AG04450 (cell line): Measurements from ENCODE around the gene ERC1. TPM values are rescaled to one million over a fixed set of nuclear protein-coding genes. Genes with fewer than 3 reads are reported as not detected.

Source experiments
- CTCF ChIA-PET: fragments of 300-600, 350-600 bp; formaldehyde crosslinking; extraction: SDS; loops from one replicate; lab custom pipeline; 2022; ENCODE audit warnings: antibody characterized with exemption, inconsistent platforms; lab: Charles Lee
- POLR2A ChIA-PET: fragments of 350-600 bp; formaldehyde crosslinking; extraction: SDS; loops from one replicate; lab custom pipeline; 2021; ENCODE audit warnings: antibody characterized with exemption, inconsistent platforms; lab: Yijun Ruan, JAX
- DNase-seq: peaks from one replicate; pipeline ENCODE4 v3.0.0-alpha.2; 2011; ENCODE audit warnings: low read depth, low spot score
- H3K27ac ChIP-seq: one replicate; pipeline ENCODE4 v1.5.1; 2012; ENCODE audit warnings: low read depth, low read length, control low read depth
- H3K27me3 ChIP-seq: one replicate; pipeline ENCODE4 v1.6.0; 2012; ENCODE audit warnings: low read length; ENCODE audit not compliant: control insufficient read depth, insufficient read depth
- H3K4me3 ChIP-seq: 2 replicates; pipeline ENCODE4 v1.5.1; 2011; ENCODE audit warnings: mild to moderate bottlenecking, low read depth, low read length, control low read depth
- H3K9me3 ChIP-seq: 2 replicates; pipeline ENCODE4 v1.5.1; 2012; ENCODE audit warnings: low read length; ENCODE audit not compliant: control insufficient read depth, insufficient read depth
- CTCF ChIP-seq: IDR thresholded peaks from 2 replicates; pipeline ENCODE4 v1.5.1; 2011; ENCODE audit warnings: low read depth, low read length, control low read depth, inconsistent platforms
- polyA plus RNA-seq: library from polyadenylated mRNA; depleted of rRNA; stranded (reverse); fragments of >200 nt; gene quantifications from 2 replicates; pipeline ENCODE4 v1.2.3, GENCODE V29; 2011

ERC1 gene
- polyA plus RNA-seq, 1 experiment: 28.6 TPM

- no peaks in the 10 kb centered on the region for H3K27me3 ChIP-seq
- no peaks in the 10 kb centered on the region for H3K9me3 ChIP-seq
- H3K27ac ChIP-seq: no peak overlapping the region
- POLR2A ChIA-PET: interaction anchor here (0.6 kb wide), 1 partner anchor 35 kb away, joined by 3 read pairs; no protein-coding TSS in a partner anchor
- CTCF ChIA-PET: no interaction called here
- no peak for TF ChIP-seq CTCF
- H3K4me3 ChIP-seq: no peak overlapping the region
- no peak for DNase-seq
Measured at GRCh38 chr12:1073652-1074051, 82.6 kb downstream of the ERC1 start.

- ChIA-PET CTCF (interaction anchor here (1.1 to 1.8 kb wide), 3 partner anchors 16 to 506 kb away, joined by 3 to 6 read pairs (median 6); no protein-coding TSS in a partner anchor), POLR2A (no interaction called here)
- TF ChIP-seq CTCF: no peak
Measured at GRCh38 chr12:1077036-1077803, 86.2 kb downstream of the ERC1 start.

GRCh38 chr12:1078002-1078401 is 87.0 kb downstream of the ERC1 start:
- Histone ChIP-seq H3K4me3 (no peak overlapping the region), H3K27ac (no peak overlapping the region), H3K27me3 (no peaks in the 10 kb centered on the region), H3K9me3 (no peaks in the 10 kb centered on the region)
- ChIA-PET CTCF (interaction anchor here (1.1 to 1.8 kb wide), 4 partner anchors 15 to 505 kb away, joined by 3 to 8 read pairs (median 6); no protein-coding TSS in a partner anchor), POLR2A (no interaction called here)
- no peak for TF ChIP-seq CTCF
- DNase-seq: no peak

More at GRCh38 chr12:1077036-1077803, 86.2 kb downstream of the ERC1 start:
- no peak for DNase-seq
- H3K4me3 ChIP-seq: no peak overlapping the region
- H3K27ac ChIP-seq: no peak overlapping the region
- no peaks in the 10 kb centered on the region for H3K9me3 ChIP-seq
- no peaks in the 10 kb centered on the region for H3K27me3 ChIP-seq

- Histone ChIP-seq H3K9me3 (no peaks in the 10 kb centered on the region), H3K27ac (no peak overlapping the region), H3K27me3 (no peaks in the 10 kb centered on the region), H3K4me3 (no peak overlapping the region)
- CTCF ChIA-PET: interaction anchor here (3.4 kb wide), 1 partner anchor 12 kb away, joined by 25 read pairs; no protein-coding TSS in a partner anchor
- no peak for TF ChIP-seq CTCF
- POLR2A ChIA-PET: no interaction called here
- no peak for DNase-seq
Measured at GRCh38 chr12:1080520-1081223, 89.6 kb downstream of the ERC1 start.
